SK-N-SH (cell line): ENCODE data around the gene ADGRG2. TPM values are rescaled to one million over a fixed set of nuclear protein-coding genes. Genes with fewer than 3 reads are reported as not detected.

Experiments
- CTCF ChIA-PET: fragments of 300-600, 350-600 bp; formaldehyde crosslinking; extraction: SDS; loops from one replicate; lab custom pipeline; 2021; lab: Yijun Ruan, JAX
- POLR2A ChIA-PET: fragments of 350-600 bp; sonication (Branson Sonifier 250); formaldehyde crosslinking; extraction: SDS; loops from one replicate; lab custom pipeline; 2020; ENCODE audit warnings: antibody characterized with exemption, inconsistent platforms; lab: Yijun Ruan, JAX
- DNase-seq: peaks from one replicate; pipeline ENCODE4 v3.0.0; 2012
- H2AFZ ChIP-seq: fragments of 200-600 bp; sonication (generic); 2 replicates; pipeline ENCODE4 v1.8.1; 2016; ENCODE audit warnings: antibody characterized with exemption, mild to moderate bottlenecking, low read depth
- H3F3A ChIP-seq: fragments of 200-600 bp; sonication (generic); replicated peaks from 2 replicates; pipeline ENCODE3; 2016; ENCODE audit warnings: antibody characterized with exemption, mild to moderate bottlenecking; ENCODE audit not compliant: insufficient read depth
- H3K27ac ChIP-seq, 2 experiments: fragments of 200-500 bp in 1 of 2; fragments of 200-600 bp in 1 of 2; sonication (Bioruptor generic) in 1 of 2; sonication (generic), shearing (Covaris generic) in 1 of 2; 2 replicates each; pipeline versions ENCODE4 v1.5.1 to v1.6.1; 2014 to 2016; ENCODE audit warnings: low read depth in 2 of 2, inconsistent platforms in 1 of 2, low read length in 1 of 2, mild to moderate bottlenecking in 1 of 2, mixed read lengths in 1 of 2
- H3K27me3 ChIP-seq: fragments of 200-600 bp; sonication (generic), shearing (Covaris generic); 2 replicates; pipeline ENCODE4 v1.6.1; 2016; ENCODE audit warnings: mixed run types; ENCODE audit not compliant: insufficient read depth
- H3K36me3 ChIP-seq, 2 experiments: fragments of 200-500 bp in 1 of 2; fragments of 200-600 bp in 1 of 2; sonication (Bioruptor generic) in 1 of 2; sonication (generic) in 1 of 2; replicated peaks in 1 of 2; 2 replicates each; pipeline versions ENCODE3 to v1.5.1; 2014 to 2016; ENCODE audit warnings: low read length in 1 of 2, mild to moderate bottlenecking in 1 of 2; ENCODE audit not compliant: insufficient read depth in 2 of 2, control insufficient read depth in 1 of 2
- H3K4me1 ChIP-seq, 2 experiments: fragments of 200-500 bp in 1 of 2; fragments of 200-600 bp in 1 of 2; sonication (Bioruptor generic) in 1 of 2; sonication (generic), shearing (Covaris generic) in 1 of 2; 2 replicates each; pipeline versions ENCODE4 v1.5.1 to v1.6.1; 2014 to 2016; ENCODE audit warnings: low read depth in 1 of 2, low read length in 1 of 2, mixed run types in 1 of 2; ENCODE audit not compliant: insufficient read depth in 2 of 2, control insufficient read depth in 1 of 2
- H3K4me2 ChIP-seq: fragments of 200-600 bp; sonication (generic), shearing (Covaris generic); 2 replicates; pipeline ENCODE4 v1.6.1; 2017; ENCODE audit warnings: mixed run types
- H3K4me3 ChIP-seq, 2 experiments: fragments of 200-500 bp in 1 of 2; fragments of 200-600 bp in 1 of 2; sonication (Bioruptor generic) in 1 of 2; sonication (generic), shearing (Covaris generic) in 1 of 2; 2 replicates each; pipeline versions ENCODE4 v1.5.1 to v1.8.1; 2014 to 2016; ENCODE audit warnings: low read depth in 2 of 2, inconsistent platforms in 1 of 2, low read length in 1 of 2, mild to moderate bottlenecking in 1 of 2, mixed read lengths in 1 of 2, moderate library complexity in 1 of 2
- H3K79me2 ChIP-seq: fragments of 200-600 bp; sonication (generic); 2 replicates; pipeline ENCODE4 v1.8.1; 2017; ENCODE audit warnings: mild to moderate bottlenecking; ENCODE audit not compliant: insufficient read depth
- H3K9ac ChIP-seq: fragments of 200-600 bp; sonication (generic); 2 replicates; pipeline ENCODE4 v1.6.1; 2017; ENCODE audit warnings: mixed run types
- H3K9me2 ChIP-seq: fragments of 200-600 bp; sonication (generic); 2 replicates; pipeline ENCODE4 v1.6.1; 2017; ENCODE audit warnings: mixed run types
- H3K9me3 ChIP-seq: fragments of 200-600 bp; sonication (generic); 2 replicates; pipeline ENCODE4 v1.6.1; 2017; ENCODE audit warnings: mixed run types, mild to moderate bottlenecking, moderate library complexity
- H4K20me1 ChIP-seq: fragments of 200-600 bp; sonication (generic); 2 replicates; pipeline ENCODE4 v1.6.1; 2017; ENCODE audit warnings: mild to moderate bottlenecking, mixed run types; ENCODE audit not compliant: insufficient read depth
- CHD2 ChIP-seq: fragments of 150-350 bp; IDR thresholded peaks from 2 replicates; pipeline ENCODE4 v1.6.1; 2018; ENCODE audit warnings: low read length; ENCODE audit not compliant: partially characterized antibody
- EP300 ChIP-seq, 2 experiments: IDR thresholded peaks; 2 replicates each; pipeline versions ENCODE4 v1.4.0 to v1.6.1; 2012; ENCODE audit warnings: borderline replicate concordance in 1 of 2, low read depth in 1 of 2, low read length in 1 of 2
- EZH2phosphoT487 ChIP-seq: fragments of 200-600 bp; sonication (generic); IDR thresholded peaks from 2 replicates; pipeline ENCODE4 v1.6.1; 2017; ENCODE audit warnings: low read depth, mixed run types, mild to moderate bottlenecking, antibody characterized with exemption, moderate library complexity, borderline replicate concordance
- FOXJ3 ChIP-seq: sonication (generic); formaldehyde crosslinking; IDR thresholded peaks from 2 replicates; pipeline ENCODE4 v1.5.1; 2020; ENCODE audit warnings: mild to moderate bottlenecking, missing genetic modification reagents
- FOXM1 ChIP-seq: IDR thresholded peaks from 2 replicates; pipeline ENCODE4 v1.4.0; 2012; ENCODE audit warnings: low read depth, mild to moderate bottlenecking
- GATA2 ChIP-seq: sonication (generic); formaldehyde crosslinking; IDR thresholded peaks from 2 replicates; pipeline ENCODE4 v1.5.0; 2020; ENCODE audit warnings: mild to moderate bottlenecking, missing genetic modification reagents
- JUND ChIP-seq: IDR thresholded peaks from 2 replicates; pipeline ENCODE4 v1.4.0; 2012
- MEF2A ChIP-seq: IDR thresholded peaks from 2 replicates; pipeline ENCODE4 v1.4.0; 2012; ENCODE audit warnings: low read depth, borderline replicate concordance
- NRF1 ChIP-seq: IDR thresholded peaks from 2 replicates; pipeline ENCODE4 v1.6.1; 2012; ENCODE audit warnings: low read depth, mild to moderate bottlenecking, low read length
- POLR2AphosphoS5 ChIP-seq: IDR thresholded peaks from 2 replicates; pipeline ENCODE4 v1.6.1; 2012; ENCODE audit warnings: low read depth, low read length
- RAD21 ChIP-seq: IDR thresholded peaks from 2 replicates; pipeline ENCODE4 v1.6.1; 2012; ENCODE audit warnings: mild to moderate bottlenecking, low read length
- REST ChIP-seq: IDR thresholded peaks from 2 replicates; pipeline ENCODE4 v1.6.1; 2012; ENCODE audit warnings: mild to moderate bottlenecking, low read depth, low read length, moderate library complexity
- RXRA ChIP-seq: IDR thresholded peaks from 2 replicates; pipeline ENCODE4 v1.4.0; 2012; ENCODE audit warnings: low read depth, mild to moderate bottlenecking, borderline replicate concordance
- SIN3A ChIP-seq: IDR thresholded peaks from 2 replicates; pipeline ENCODE4 v1.6.1; 2012; ENCODE audit warnings: low read depth, mild to moderate bottlenecking, low read length, moderate library complexity, borderline replicate concordance
- SMC3 ChIP-seq: IDR thresholded peaks from 2 replicates; pipeline ENCODE4 v1.6.1; 2012; ENCODE audit warnings: low read depth, low read length, improper control_type of control experiment
- TAF1 ChIP-seq: IDR thresholded peaks from 2 replicates; pipeline ENCODE4 v1.6.1; 2012; ENCODE audit warnings: low read depth, mild to moderate bottlenecking, low read length, moderate library complexity, borderline replicate concordance
- USF1 ChIP-seq: IDR thresholded peaks from 2 replicates; pipeline ENCODE4 v1.4.0; 2012; ENCODE audit warnings: low read depth, borderline replicate concordance
- YY1 ChIP-seq: IDR thresholded peaks from 2 replicates; pipeline ENCODE4 v1.4.0; 2012; ENCODE audit warnings: low read depth, mild to moderate bottlenecking
- WGBS: methylation state at CpG from one replicate; pipeline ENCODE4 v1.1.6; 2017; ENCODE audit warnings: low lambda C conversion rate; 5-methylcytosine and 5-hydroxymethylcytosine counted together
- polyA plus RNA-seq, 3 experiments: library from polyadenylated mRNA; depleted of rRNA; stranded (reverse); fragments of >200 nt; gene quantifications; 2 replicates each; pipeline ENCODE4 v1.2.3, GENCODE V29; 2012
- TF ChIP-seq, protein P1 (sequence below): IDR thresholded peaks from 2 replicates; pipeline ENCODE4; 2012

The ADGRG2 gene
- polyA plus RNA-seq, 1 of the 3 experiments (the other 2 are of a cell fraction) = 0.08 TPM

DNA sequence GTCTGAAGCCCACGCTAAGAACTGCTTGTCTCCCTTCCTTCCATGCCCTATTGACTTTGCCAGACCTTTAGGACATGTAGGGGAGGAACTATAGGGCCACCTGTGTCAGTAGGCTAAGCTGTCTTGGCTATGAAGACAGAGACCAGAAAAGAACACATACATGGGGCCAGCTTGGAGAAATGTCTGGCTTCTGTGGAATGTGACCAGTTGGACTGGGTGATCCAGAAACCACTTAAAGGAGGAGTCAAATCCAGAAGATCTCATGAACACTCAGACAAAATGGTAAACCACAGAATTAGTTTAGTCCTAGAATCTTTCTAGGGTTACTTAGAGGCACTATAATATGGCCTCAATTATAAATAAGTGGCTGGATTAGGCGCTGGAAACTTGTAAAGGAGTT, 180.4 kb downstream of the ADGRG2 start:
- no peak overlapping the region for H3K4me3 ChIP-seq
- TF ChIP-seq REST (no peak), SIN3A (no peak), GATA2 (CRISPR knock-in tag) (no peak), POLR2AphosphoS5 (no peak), EP300 (IDR thresholded peaks at IDR 0.05; ENCODE audit: borderline replicate concordance in 1 of 2, low read depth in 1 of 2, low read length in 1 of 2) (no peak), RAD21 (no peak), YY1 (no peak), EZH2phosphoT487 (no peak), CHD2 (no peak), TAF1 (no peak), RXRA (no peak), JUND (no peak), FOXM1 (no peak), FOXJ3 (CRISPR knock-in tag) (no peak), USF1 (no peak), NRF1 (no peak), SMC3 (no peak), MEF2A (no peak)
- TF ChIP-seq, protein P1, sequence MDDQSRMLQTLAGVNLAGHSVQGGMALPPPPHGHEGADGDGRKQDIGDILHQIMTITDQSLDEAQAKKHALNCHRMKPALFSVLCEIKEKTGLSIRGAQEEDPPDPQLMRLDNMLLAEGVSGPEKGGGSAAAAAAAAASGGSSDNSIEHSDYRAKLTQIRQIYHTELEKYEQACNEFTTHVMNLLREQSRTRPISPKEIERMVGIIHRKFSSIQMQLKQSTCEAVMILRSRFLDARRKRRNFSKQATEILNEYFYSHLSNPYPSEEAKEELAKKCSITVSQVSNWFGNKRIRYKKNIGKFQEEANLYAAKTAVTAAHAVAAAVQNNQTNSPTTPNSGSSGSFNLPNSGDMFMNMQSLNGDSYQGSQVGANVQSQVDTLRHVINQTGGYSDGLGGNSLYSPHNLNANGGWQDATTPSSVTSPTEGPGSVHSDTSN = no peak
- TF ChIP-seq, all 33 proteins: peak for 0
- Histone ChIP-seq H3K27ac (no peak overlapping the region), H3K36me3 (peaks cover 5 to 15% of the 10 kb centered on the region in 2 experiments), H3K9ac (no peak overlapping the region), H3K4me1 (no peaks in the 10 kb centered on the region), H4K20me1 (no peaks in the 10 kb centered on the region), H3K27me3 (no peaks in the 10 kb centered on the region), H3F3A (no peaks in the 10 kb centered on the region), H3K9me2 (no peaks in the 10 kb centered on the region), H3K79me2 (no peaks in the 10 kb centered on the region), H2AFZ (no peak overlapping the region), H3K4me2 (no peak overlapping the region), H3K9me3 (no peaks in the 10 kb centered on the region)
- DNase-seq = no peak
- POLR2A ChIA-PET = no interaction called here
- CTCF ChIA-PET = interaction anchor here (0.6 to 3.1 kb wide), 2 partner anchors 9 to 351 kb away, joined by 3 to 15 read pairs; no protein-coding TSS in a partner anchor
- WGBS = 53% methylated on average over 2 of the region's 2 CpGs

Other genes with a start within 250 kb of the ADGRG2 start
- gene PHKA2, start 138.4 kb downstream of the ADGRG2 start, polyA plus RNA-seq (2012; rRNA removed) = 19.9 and 20.5 TPM in 2 replicates
- gene PDHA1, start 221.5 kb upstream of the ADGRG2 start, polyA plus RNA-seq (2012; rRNA removed) = 121 and 128 TPM in 2 replicates